GM21737 (cell line): Measurements from ENCODE around the gene EFCAB11.
"Not testable (repeated sequence)": the region's sequence is repeated elsewhere in the genome, so short reads cannot be mapped to it uniquely, and the experiment has no call there.

Experiments
- ATAC-seq: cut with Tn5 transposase; IDR thresholded peaks from one replicate; pipeline ENCODE4 v1.9.1; 2021; ENCODE audit warnings: mild to moderate bottlenecking, moderate library complexity; ENCODE audit not compliant: unreplicated experiment

The EFCAB11 gene

DNA sequence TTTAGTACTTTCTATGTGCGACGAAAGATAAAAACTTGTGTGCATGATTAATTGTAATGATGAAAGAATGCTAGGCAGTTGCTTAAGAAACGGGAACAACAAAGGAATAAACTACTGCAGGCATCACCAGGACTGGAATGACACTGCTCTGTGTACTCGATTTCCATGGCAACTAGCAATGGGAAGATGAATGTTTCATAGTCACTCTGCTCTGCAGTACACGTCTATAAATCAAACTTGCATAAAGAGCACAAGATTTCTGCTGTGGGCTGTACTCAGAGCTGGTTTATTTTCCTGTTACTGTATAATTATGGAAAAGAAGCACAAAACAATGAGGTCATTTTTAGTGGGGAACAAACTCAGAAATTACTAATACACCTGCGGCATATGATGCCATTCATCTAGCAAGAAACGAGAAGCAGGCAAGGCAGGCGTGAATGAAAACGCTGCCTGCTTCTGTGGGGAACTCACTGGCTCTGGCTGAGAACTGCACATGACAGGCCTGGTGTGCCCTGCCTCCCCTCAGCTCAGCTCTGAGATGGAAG, 41.8 kb downstream of the EFCAB11 start:
- no peak for ATAC-seq

DNA sequence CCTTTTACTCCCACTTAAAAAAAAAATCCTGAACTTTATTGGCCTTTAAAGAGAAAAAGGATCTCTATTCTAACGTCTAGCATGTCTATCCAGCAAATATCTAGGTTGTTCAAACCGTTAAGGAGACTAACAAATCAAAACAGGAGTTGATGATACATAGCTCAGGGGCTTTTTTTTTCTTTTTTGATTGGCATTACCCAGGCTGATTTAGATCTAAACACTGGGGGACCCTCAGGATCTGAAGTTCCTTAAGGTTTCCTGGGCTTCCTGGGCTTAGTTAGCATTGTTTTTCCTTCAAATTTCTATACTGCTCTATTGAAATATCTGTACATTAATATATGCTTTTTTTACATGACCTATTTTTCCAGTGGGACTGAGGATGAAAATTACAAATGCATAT, 42.3 kb downstream of the EFCAB11 start:
- no peak for ATAC-seq

DNA sequence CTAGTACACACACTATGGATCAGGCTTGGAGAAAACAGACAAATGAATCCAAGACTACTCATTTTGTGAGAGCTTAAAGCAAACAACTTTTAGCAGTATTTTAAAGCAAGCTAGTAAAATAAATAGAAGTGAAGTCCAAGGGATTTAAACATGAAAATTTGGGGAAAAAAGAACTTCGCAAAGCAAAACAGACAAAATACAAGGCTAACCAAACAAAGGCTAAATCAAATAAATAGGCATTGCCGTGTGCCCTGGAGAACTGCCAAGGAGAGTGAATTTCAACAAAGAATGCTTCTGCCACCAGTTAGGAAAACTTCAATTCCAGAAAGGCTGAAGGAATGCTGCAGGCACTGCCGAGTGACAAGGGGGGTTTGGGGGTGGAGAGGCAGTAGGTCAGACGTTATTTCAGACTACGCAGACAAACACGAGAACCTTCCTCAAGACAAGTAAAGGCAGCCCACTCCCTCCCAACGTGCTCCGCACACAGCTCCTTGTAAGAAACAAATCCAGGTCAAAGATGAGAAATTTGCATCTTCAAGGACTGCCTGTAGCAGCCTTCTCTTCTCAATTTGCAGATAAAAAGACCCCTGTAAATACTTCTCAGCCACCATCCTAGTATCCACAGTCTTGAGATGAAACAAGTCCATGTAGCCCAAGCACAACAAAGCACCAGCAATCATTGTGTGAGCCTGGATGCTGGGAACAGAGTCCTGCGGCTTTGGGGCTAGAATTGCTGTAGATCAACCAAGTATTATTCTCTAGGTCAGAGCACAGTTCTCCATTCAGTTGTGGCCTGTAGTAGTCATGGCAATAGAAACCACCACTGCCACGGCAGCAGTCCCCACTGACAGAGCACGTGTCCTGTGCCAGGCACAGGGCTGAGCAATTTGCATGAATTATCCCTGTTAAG, 43.3 kb downstream of the EFCAB11 start:
- ATAC-seq = no peak

DNA sequence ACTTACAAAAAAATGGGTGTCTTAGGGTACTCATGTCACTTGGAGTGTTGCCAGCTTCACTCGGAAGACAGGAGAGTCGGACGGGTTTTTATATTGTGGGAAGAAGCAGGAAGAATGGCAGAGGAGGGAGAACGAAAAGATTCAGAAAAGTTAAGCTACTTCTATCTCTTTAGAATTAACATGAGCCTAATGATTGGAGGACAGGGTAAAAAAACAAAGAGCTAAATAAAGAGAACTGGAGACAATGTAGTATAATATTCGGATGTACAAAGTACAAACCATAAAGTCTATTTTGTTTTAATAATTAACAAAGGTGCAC, 43.9 kb downstream of the EFCAB11 start:
- no peak for ATAC-seq

DNA sequence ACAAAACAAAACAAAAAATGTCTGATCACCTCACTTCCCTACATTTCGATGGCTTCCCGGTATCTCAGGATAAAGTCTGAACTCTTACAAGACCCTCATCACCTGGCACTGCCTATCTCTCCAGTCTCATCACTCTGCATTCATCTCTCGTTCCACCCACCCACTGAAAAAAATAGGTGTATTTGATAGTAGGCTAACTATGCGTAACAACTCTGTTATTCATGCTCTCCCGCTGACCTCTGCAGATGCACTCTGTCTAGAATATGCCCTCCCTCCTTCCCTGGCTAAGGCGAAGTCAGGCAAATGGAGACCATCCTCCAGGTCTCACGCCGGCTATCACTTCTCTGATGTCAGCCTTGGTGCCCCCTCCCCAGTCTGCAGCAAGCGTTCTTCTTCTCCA, 44.9 kb downstream of the EFCAB11 start:
- no peak for ATAC-seq

DNA sequence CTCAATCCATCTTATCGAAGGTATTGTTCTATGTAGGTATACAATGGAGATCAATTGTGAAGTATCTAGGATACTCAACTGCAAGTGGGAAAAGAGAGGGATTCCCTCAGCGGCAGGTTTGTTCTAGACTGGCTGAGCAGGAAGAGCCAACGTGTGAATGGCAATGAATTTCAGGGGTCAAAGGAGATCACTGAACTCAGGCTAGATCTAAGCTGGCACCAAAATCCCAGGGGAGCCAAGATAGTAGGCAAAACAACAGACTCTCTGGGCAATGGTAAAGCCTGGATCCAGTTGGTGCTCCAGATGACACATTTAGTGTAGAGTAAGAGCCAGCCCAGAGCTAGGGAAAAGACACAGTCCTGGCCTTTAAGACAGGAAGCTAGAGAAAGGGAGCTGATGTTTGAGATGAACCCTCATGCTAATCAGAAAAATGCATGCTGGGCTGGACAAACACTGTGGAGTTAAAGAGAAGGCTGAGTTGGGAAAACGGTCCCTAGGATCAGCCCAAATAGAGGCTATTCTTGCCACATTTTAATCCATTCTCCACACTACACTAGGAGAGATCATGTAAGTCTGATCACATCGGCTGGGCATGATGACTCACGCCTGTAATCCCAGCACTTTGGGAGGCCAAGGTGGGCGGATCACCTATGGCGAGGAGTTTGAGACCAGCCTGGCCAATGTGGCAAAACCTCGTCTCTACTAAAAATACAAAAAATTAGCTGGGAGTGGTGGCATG, 45.6 kb downstream of the EFCAB11 start:
- no peak for ATAC-seq

DNA sequence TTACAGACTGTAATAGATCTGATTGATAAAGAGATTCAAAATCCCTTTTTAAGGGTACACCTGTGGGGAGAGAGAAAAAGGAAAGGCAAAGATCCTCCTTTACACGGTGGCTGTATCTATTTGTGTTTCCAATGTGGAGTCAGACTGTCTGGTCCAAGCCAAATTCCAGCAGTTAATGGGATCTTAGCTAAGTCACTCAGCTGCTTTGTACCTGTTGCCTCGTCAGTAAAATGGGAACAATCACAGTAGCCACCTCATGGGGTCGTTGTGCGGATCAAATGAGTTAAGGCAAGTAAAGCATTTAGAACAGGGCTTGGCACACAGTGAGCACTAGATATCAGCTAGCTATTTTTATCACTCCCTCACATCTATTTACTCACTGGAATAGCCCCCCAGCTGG, 46.9 kb downstream of the EFCAB11 start:
- no peak for ATAC-seq

DNA sequence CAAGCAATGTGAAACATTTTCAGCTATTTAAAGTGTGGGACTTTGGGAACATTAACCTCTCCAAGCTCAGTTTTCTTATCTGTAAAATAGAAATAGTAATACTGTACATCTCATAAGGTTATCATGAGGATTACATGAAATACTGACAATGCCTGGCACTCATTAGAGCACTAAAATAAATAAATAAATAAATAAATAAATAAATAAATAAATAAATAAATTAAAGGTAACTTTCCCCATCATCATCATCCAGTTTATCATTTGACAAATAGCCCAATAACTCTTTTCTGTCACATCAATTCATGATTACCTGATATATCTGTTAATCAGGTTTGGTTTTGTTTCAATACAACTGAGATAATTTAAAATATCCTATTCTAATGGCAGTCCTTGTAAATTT, 48.5 kb downstream of the EFCAB11 start:
- no peak for ATAC-seq

DNA sequence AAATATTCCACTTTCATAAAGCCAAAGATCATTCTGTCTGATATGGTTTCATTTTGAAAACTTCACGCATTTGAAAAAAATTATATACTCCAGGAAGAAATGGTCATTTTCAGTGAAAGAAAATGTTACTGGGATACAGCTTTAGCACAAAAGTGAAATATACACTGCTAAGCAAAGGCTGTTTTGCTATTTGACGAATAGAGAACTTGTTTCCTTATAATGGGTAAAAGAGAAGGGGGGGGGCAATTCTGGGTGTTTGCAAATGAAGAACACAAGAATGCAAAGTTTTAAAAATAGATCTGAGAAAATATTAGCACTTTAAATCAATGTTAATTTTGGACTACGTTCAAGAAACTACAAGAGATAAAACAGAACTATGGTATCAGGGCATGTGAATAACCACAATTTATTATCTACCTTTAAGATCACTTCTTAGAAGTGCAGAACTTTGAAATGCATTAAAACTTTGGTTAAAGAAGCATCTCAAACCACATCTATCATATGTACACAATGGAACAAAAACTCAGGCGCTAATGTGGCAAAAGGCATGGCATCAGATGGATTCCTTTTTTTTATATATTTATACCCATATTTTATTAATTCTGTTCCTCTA, 51.1 kb downstream of the EFCAB11 start:
- ATAC-seq = no peak

DNA sequence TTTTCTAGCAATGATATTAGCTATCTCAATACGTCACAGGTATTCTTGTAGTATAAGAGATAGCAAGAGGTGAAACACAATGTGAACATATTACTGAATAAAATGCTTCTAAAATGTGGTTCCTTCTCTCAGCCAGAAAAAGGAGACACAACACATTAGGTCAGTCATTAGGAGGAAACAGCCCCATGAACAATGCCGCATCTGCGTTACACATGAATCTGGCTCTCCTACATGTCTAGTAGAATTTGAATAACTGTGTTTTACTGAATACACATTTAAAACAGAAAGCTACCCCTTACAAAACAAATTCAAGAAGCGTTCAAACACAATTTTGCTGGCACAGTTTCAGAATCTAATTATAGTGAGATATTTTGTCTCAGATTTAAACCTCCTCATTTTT, 51.6 kb downstream of the EFCAB11 start:
- ATAC-seq = no peak

DNA sequence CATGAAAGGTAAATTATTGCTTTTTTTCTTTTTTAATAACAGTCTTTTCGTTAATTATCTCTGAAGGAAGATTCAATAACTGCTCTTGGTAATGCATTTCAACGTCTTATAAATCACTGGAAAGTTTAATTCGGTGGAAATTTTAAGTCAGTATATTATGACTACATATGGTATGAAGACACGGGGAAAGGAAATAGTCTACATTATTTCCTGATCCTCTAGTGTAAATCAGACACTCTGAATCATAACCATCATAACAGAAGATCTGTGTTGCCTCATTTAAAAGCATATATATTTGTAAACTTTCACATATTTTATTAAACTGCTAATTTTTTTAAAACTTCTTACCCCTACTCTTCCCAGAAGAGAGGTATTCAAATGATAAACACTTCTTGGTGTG, 53.7 kb downstream of the EFCAB11 start:
- ATAC-seq = no peak

DNA sequence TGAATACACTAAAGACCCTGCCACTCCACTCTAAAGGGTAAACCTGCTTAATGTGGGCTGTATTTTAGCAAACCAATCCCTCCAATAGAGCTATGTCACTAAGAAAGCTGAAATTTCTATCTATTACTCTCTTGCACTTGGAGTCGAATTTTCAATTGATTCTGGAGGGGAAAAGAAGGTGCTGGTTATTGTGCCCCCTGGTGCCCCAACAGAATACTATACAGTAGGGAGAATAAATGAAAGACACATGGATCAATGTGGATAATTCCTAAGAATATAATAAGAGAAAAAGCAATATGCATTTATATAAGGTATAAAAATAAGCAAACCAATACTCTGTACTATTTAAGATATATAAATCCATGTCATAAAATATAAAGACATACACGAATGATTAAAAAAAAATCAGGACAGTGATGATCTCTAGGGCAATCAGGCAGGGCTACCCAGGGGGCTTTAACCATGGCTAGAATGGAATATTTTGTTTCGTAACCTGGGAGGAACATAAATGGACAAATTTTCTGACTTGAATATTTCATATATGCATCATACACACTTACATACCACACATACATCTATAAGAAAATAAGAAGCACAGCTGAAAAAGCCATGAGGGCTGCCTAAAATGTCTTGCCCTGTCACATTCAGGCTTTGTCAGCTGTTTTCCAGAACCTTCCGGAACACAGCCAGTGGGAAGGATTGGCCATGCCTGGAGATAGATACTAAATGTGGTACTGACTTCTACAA, 54.4 kb downstream of the EFCAB11 start:
- no peak for ATAC-seq

DNA sequence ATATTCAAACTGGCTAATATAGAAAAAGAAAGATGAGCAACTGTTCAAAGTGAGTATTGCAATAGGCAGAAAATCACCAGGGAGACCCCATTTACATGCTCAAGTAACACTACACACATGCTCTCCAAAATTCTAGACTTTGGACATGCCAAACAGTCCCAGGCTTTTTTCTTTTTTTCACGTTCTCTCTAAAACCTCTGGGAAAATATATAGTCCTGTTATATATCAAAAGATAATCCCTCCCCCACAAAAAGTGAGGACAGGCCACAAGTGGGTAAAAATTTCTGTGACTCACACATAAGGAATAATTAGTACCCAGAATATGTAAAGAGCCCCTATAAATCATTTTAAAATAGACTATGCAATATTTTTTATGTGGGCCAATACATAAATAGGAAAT, 55.2 kb downstream of the EFCAB11 start:
- ATAC-seq = no peak

DNA sequence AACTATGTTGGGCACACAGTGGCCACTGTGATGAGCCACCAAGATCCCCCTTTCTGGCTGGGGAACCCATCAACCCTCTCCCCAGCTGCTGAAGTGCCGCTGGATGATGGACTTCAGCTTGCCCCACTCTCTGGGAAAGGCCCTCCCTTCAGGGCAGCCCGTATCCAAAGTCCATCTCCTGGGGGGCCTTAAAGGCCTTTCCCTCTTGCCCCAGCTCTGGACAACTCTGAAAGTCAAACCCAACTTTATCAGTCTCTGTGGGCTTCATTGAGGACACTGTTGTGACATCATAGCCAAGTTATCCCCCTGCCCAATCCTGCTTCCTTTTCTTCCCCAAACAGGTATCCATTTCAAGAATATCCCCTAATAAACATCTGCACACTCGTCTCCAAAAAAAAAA, 61.1 kb downstream of the EFCAB11 start:
- ATAC-seq = not testable (repeated sequence)

DNA sequence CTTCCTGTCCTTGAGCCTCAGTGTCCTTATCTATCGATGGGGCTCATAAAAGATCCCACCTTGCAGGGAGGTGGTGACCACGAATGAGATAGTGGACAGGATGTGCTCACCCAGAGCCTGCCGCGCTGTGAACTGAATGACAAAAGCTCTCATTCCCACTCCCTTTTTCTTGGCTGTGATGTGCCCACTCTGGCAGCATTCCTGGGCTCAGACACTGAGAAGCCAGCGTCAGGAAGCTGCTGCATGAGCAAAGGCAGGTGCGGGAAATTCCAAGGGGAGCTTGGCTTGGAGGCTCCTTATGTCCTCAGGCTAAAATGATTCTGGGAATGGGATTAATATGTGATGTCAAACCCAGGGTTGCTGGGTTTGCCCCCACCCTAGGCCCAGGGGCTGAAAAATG, 61.6 kb downstream of the EFCAB11 start:
- no peak for ATAC-seq

DNA sequence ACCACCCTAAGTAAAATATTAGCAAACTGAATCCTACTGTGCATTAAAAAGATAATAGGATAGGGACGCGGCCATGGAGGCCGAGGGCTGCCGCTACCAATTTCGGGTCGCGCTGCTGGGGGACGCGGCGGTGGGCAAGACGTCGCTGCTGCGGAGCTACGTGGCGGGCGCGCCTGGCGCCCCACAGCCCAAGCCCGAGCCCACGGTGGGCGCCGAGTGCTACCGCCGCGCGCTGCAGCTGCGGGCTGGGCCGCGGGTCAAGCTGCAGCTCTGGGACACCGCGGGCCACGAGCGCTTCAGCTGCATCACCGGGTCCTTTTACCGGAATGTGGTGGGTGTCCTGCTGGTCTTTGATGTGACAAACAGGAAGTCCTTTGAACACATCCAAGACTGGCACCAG, 62.8 kb downstream of the EFCAB11 start:
- not testable (repeated sequence) for ATAC-seq

DNA sequence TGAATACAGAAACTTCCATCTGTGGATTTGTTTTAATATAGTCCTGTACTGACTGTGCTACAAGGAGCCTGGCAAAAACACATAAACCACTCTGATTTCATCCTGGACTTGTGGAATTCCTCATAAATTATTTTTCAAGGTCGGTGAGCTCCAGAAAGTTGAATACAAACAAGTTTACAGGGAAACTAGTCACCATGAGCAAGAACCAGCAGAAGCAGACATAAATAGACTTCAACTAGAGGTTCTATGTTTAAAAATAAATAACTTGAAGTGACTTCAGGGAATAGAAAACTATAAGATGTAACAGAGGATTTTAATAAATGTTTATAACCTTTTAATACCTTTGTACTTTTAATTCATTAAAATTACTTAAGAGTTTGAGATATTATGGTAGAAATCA, 63.5 kb downstream of the EFCAB11 start:
- ATAC-seq = no peak

DNA sequence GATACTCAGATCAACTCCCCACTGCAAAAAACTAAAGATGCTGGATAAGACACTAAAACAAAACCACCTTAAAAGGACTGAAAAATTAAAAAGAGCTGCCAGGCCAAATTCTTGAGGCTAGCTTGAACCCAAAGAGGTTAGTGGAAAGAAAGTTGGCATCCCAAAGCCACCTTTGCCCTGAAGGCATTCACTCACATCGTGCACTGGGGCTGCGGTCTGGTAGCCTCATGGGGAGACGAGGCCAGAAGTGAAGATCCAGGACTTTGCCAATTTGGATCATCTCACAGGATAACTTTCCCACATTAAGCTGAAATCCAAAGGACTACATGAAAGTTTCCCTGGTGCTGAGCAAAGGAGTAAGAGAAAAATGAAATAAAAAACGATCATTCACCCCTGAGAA, 63.9 kb downstream of the EFCAB11 start:
- ATAC-seq = no peak

DNA sequence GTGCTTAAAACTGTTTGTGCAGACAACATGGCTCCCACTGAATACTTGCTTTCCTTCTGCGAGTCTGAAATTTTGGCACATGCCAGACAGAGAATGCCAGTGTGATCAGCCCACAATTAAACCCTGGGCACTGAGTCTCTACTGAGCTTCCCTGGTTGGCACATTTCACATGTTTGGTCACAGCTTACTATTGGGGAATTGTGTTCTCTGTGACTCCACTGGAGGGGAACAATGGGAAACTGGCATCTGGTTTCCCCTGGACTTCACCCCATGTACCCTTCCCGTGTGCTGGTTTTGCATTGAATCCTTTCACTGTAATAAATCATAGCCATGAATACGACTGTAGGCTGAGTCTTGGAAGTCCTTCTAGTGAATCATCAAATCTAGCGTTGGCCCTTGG, 64.9 kb downstream of the EFCAB11 start:
- no peak for ATAC-seq

DNA sequence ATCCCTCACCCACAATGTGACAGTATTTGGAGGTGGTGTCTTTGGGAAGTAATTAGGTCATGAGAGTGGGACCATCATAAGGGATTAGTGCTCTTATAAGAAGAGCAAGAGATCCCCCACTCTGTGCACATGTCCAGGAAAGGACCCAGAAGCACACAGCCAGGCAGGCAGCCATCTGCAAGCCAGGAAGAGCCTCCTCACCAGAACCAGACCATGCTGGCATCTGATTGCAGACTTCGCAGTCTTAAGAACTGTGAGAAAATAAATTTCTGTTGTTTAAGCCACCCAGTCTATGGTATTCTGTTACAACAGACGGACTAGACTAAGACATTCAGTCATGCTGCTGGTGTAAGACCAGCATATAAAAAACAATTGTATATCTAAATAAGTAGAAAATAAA, 69.8 kb downstream of the EFCAB11 start:
- ATAC-seq = no peak

DNA sequence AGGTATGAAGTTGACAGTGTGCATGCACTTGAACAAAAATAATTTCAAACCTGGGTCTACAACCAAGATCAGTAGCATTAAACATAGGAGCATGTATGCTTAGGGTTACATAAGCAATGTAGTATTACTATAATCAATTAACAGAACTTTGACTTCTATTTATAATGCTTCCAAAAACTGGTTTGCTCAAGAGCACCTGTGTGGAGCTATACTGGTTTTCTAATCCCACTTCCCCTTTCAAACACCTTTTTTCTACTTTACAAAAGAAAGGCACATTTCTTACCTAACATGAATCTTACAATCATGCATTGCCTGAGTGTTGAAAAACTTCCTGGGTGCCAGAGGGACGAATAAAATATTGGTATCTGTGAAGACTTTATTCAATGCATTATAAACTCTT, 72.7 kb downstream of the EFCAB11 start:
- no peak for ATAC-seq
